GM21619 (cell line): ENCODE results near the gene ARHGEF1.

Experiments used
- ATAC-seq: cut with Tn5 transposase; IDR thresholded peaks from one replicate; pipeline ENCODE4 v1.9.1; 2021; ENCODE audit not compliant: unreplicated experiment

The ARHGEF1 gene

GRCh38 chr19:41917676-41918075 is 34.7 kb downstream of the ARHGEF1 start:
- no peak for ATAC-seq

- ATAC-seq = no peak
These were observed 35.1 kb downstream of the ARHGEF1 start for GRCh38 chr19:41918095-41918494.

GRCh38 chr19:41918653-41919244 is 35.8 kb downstream of the ARHGEF1 start:
- no peak for ATAC-seq

- ATAC-seq = no peak
These were observed 37.1 kb downstream of the ARHGEF1 start for GRCh38 chr19:41919948-41920712.

- no peak for ATAC-seq
These were observed 38.0 kb downstream of the ARHGEF1 start for GRCh38 chr19:41920882-41921576.

GRCh38 chr19:41921577-41922576 is 38.9 kb downstream of the ARHGEF1 start:
- no peak for ATAC-seq

- no peak for ATAC-seq
These were observed 39.6 kb downstream of the ARHGEF1 start for GRCh38 chr19:41922585-41922984.

- ATAC-seq = no peak
These were observed 40.2 kb downstream of the ARHGEF1 start for GRCh38 chr19:41923045-41923788.

GRCh38 chr19:41924151-41925145 is 41.5 kb downstream of the ARHGEF1 start:
- ATAC-seq = no peak

- no peak for ATAC-seq
These were observed 42.4 kb downstream of the ARHGEF1 start for GRCh38 chr19:41925208-41926003.

GRCh38 chr19:41926028-41926762 is 43.2 kb downstream of the ARHGEF1 start:
- no peak for ATAC-seq

GRCh38 chr19:41926763-41927496 is 43.9 kb downstream of the ARHGEF1 start:
- no peak for ATAC-seq

GRCh38 chr19:41927497-41928192 is 44.7 kb downstream of the ARHGEF1 start:
- no peak for ATAC-seq

GRCh38 chr19:41928221-41928683 is 45.3 kb downstream of the ARHGEF1 start, which contains the start of gene ERFL:
ERFL (minus strand) TSS chr19:41928449; CDS start chr19:41912919, 15,530 bp downstream.
- no peak for ATAC-seq

- no peak for ATAC-seq
These were observed 46.0 kb downstream of the ARHGEF1 start for GRCh38 chr19:41928754-41929535.
